ENCODE measurements around the gene TMEM203.

GRCh38 chr9:137232101-137232500 lies 26.7 kb upstream of the TMEM203 start:
- TF ChIP-seq CTCF (IDR thresholded peaks at IDR 0.05; ENCODE audit: low read length): no peak
- TF ChIP-seq EZH2 (optimal IDR thresholded peaks at IDR 0.05; ENCODE audit: low read depth, low read length): no peak
